Measurements from ENCODE around the gene EIF4A2.

DNA sequence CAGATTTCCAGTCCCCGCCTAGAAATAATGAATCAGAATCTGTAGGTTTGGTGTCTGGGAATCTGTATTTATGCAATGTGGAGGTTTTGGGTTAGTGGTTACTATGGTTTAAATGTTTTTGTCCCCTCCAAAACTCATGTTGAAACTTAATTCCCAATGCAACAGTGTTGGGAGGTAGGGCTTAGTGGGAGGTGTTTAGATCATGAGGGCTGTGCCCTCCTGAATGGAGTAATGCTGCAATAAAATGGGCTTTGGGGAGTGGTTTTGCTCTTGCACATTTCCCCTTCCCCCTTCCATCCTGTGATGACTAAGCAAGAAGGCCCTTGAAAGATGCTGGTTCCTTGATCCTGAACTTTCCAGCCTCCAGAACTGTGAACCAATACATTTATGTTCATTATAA, 32.1 kb downstream of the EIF4A2 start:
- TF ChIP-seq ZFP30 (CRISPR knock-in tag; IDR thresholded peaks at IDR 0.05) (no peak), ARNTL (CRISPR knock-in tag; IDR thresholded peaks at IDR 0.05; ENCODE audit: borderline replicate concordance, low read depth) (no peak), ZC3H10 (CRISPR knock-in tag; IDR thresholded peaks at IDR 0.05) (no peak), CSDC2 (CRISPR knock-in tag; IDR thresholded peaks at IDR 0.05) (no peak), ESRRG (CRISPR knock-in tag; IDR thresholded peaks at IDR 0.05) (no peak), ZNF8 (CRISPR knock-in tag; IDR thresholded peaks at IDR 0.05) (no peak), PATZ1 (CRISPR knock-in tag; IDR thresholded peaks at IDR 0.05; ENCODE audit: borderline replicate concordance) (no peak), TCF4 (CRISPR knock-in tag; IDR thresholded peaks at IDR 0.05; ENCODE audit: borderline replicate concordance) (no peak), TOX (CRISPR knock-in tag; IDR thresholded peaks at IDR 0.05; ENCODE audit: borderline replicate concordance) (no peak), TSHZ2 (CRISPR knock-in tag; IDR thresholded peaks at IDR 0.05) (no peak), ZFP3 (CRISPR knock-in tag; IDR thresholded peaks at IDR 0.05) (no peak), PPARA (CRISPR knock-in tag; IDR thresholded peaks at IDR 0.05; ENCODE audit: borderline replicate concordance) (no peak)
- TF ChIP-seq, protein P1, sequence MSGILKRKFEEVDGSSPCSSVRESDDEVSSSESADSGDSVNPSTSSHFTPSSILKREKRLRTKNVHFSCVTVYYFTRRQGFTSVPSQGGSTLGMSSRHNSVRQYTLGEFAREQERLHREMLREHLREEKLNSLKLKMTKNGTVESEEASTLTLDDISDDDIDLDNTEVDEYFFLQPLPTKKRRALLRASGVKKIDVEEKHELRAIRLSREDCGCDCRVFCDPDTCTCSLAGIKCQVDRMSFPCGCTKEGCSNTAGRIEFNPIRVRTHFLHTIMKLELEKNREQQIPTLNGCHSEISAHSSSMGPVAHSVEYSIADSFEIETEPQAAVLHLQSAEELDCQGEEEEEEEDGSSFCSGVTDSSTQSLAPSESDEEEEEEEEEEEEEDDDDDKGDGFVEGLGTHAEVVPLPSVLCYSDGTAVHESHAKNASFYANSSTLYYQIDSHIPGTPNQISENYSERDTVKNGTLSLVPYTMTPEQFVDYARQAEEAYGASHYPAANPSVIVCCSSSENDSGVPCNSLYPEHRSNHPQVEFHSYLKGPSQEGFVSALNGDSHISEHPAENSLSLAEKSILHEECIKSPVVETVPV (CRISPR knock-in tag; IDR thresholded peaks at IDR 0.05) = no peak

All from SK-N-SH treated with all-trans-retinoic acid at 6 μM for 48 hours (cell line).